Endothelial cell of umbilical vein (primary cell): Measurements from ENCODE around the gene MCRIP1. TPM values are rescaled to one million over a fixed set of nuclear protein-coding genes. Genes with fewer than 3 reads are reported as not detected.

Experiments used
- BruUV-seq: library from RNA; stranded (reverse); fragments of 400-500 nt; replicated peaks from 2 replicates; lab custom pipeline; 2021; lab: Mats Ljungman, UMichigan
- CTCF ChIA-PET: fragments of 300-600, 350-600 bp; sonication (Branson Sonifier 250); formaldehyde crosslinking; loops from one replicate; lab custom pipeline; 2021; ENCODE audit warnings: antibody characterized with exemption, inconsistent platforms; lab: Charles Lee
- POLR2A ChIA-PET: fragments of 300-600, 350-600 bp; sonication (Branson Sonifier 250); formaldehyde crosslinking; loops from one replicate; lab custom pipeline; 2021; ENCODE audit warnings: antibody characterized with exemption, inconsistent platforms; lab: Charles Lee
- DNase-seq: peaks from one replicate; pipeline ENCODE4 v3.0.0-alpha.2; 2011; ENCODE audit warnings: low read depth, low spot score
- FAIRE-seq: peaks from 2 replicates; lab custom pipeline; 2011; peaks lifted over from hg19 to GRCh38; lab: Jason Lieb, UNC
- H2AFZ ChIP-seq: 2 replicates; pipeline ENCODE4 v1.6.0; 2012; ENCODE audit warnings: low read depth, low read length, control low read depth, inconsistent platforms
- H3K27ac ChIP-seq: 2 replicates; pipeline ENCODE4 v1.5.1; 2011; ENCODE audit warnings: low read depth, mild to moderate bottlenecking, control low read depth, low read length, moderate library complexity; ENCODE audit not compliant: insufficient read depth
- H3K27me3 ChIP-seq, 2 experiments: 2 replicates each; pipeline versions ENCODE4 v1.6.0 to v1.6.1; 2011; ENCODE audit warnings: low read length in 2 of 2, mixed read lengths in 1 of 2; ENCODE audit not compliant: control insufficient read depth in 2 of 2, insufficient read depth in 2 of 2
- H3K36me3 ChIP-seq, 2 experiments: 2 replicates in 1 of 2; 3 replicates in 1 of 2; pipeline ENCODE4 v1.5.1; 2011; ENCODE audit warnings: low read length in 2 of 2, mild to moderate bottlenecking in 1 of 2, moderate library complexity in 1 of 2; ENCODE audit not compliant: control insufficient read depth in 2 of 2, insufficient read depth in 2 of 2; ENCODE audit errors: extremely low read depth in 1 of 2
- H3K4me1 ChIP-seq: 3 replicates; pipeline ENCODE4 v1.5.1; 2011; ENCODE audit warnings: mild to moderate bottlenecking, low read length; ENCODE audit not compliant: control insufficient read depth, insufficient read depth; ENCODE audit errors: extremely low read depth
- H3K4me2 ChIP-seq: 2 replicates; pipeline ENCODE4 v1.6.1; 2011; ENCODE audit warnings: low read length, control low read depth, mixed read lengths; ENCODE audit not compliant: insufficient read depth
- H3K4me3 ChIP-seq, 3 experiments: fragments of 200-600 bp in 1 of 3; sonication (generic), shearing (Covaris generic) in 1 of 3; replicated peaks in 1 of 3; 2 replicates each; pipeline ENCODE4 v1.5.1; 2011 to 2016; ENCODE audit warnings: control low read depth in 3 of 3, low read length in 3 of 3, mild to moderate bottlenecking in 2 of 3, inconsistent platforms in 1 of 3, low read depth in 1 of 3, moderate library complexity in 1 of 3; ENCODE audit not compliant: insufficient read depth in 1 of 3
- H3K79me2 ChIP-seq: 2 replicates; pipeline ENCODE4 v1.6.0; 2012; ENCODE audit warnings: low read length, inconsistent platforms; ENCODE audit not compliant: control insufficient read depth, insufficient read depth
- H3K9ac ChIP-seq: replicated peaks from 2 replicates; pipeline ENCODE3; 2011; ENCODE audit warnings: low read length, control low read depth; ENCODE audit not compliant: insufficient read depth; ENCODE audit errors: extremely low read depth
- H3K9me1 ChIP-seq: replicated peaks from 3 replicates; pipeline ENCODE4 v1.6.0; 2011; ENCODE audit warnings: mild to moderate bottlenecking, low read length; ENCODE audit not compliant: control insufficient read depth, insufficient read depth; ENCODE audit errors: extremely low read depth
- H3K9me3 ChIP-seq: replicated peaks from 2 replicates; pipeline ENCODE4 v1.5.1; 2012; ENCODE audit warnings: low read length, inconsistent platforms; ENCODE audit not compliant: control insufficient read depth, insufficient read depth
- H4K20me1 ChIP-seq: replicated peaks from 2 replicates; pipeline ENCODE3; 2011; ENCODE audit warnings: mild to moderate bottlenecking, low read length; ENCODE audit not compliant: control insufficient read depth, insufficient read depth; ENCODE audit errors: extremely low read depth
- FOS ChIP-seq: IDR thresholded peaks from 2 replicates; pipeline ENCODE4 v1.6.1; 2011; ENCODE audit warnings: mild to moderate bottlenecking, low read length, moderate library complexity, borderline replicate concordance; ENCODE audit not compliant: insufficient read depth
- JUN ChIP-seq: IDR thresholded peaks from 2 replicates; pipeline ENCODE4 v1.6.1; 2011; ENCODE audit warnings: borderline replicate concordance, low read depth; ENCODE audit not compliant: insufficient read length, insufficient read depth
- POLR2A ChIP-seq: IDR thresholded peaks from 2 replicates; pipeline ENCODE4 v1.6.1; 2012; ENCODE audit warnings: low read depth, mild to moderate bottlenecking, control low read depth, low read length
- dilution Hi-C: fragments of 300-500 bp; cut with MboI; formaldehyde crosslinking; loops from one replicate; pipeline ENCODE4 v1.15.0; 2019; ENCODE audit warnings: low sequenced_read_pairs; ENCODE audit not compliant: extremely low pct_ligation_motif_present
- intact Hi-C: fragments of 100-400 bp; cut with micrococcal nuclease; formaldehyde crosslinking; loops from one replicate; pipeline ENCODE4 v1.10.0; 2022
- polyA plus RNA-seq, 4 experiments: library from polyadenylated mRNA; depleted of rRNA in 3 of 4; stranded (reverse) in 3 of 4; unstranded in 1 of 4; fragments of >200 nt; gene quantifications; 2 replicates each; pipeline versions ENCODE4 v1.2.1 to v1.2.3, GENCODE V29; 2011 to 2012; ENCODE audit warnings: missing spikeins in 1 of 4
- total RNA-seq: library from RNA; stranded (reverse); gene quantifications from 2 replicates; pipeline ENCODE4 v1.2.3, GENCODE V29; 2021

MCRIP1 gene
- total and polyA plus RNA-seq, 2 donors (not counting 3 experiments of a cell fraction or from before 2014, with no cell fraction given), result 121 to 205 TPM

DNA sequence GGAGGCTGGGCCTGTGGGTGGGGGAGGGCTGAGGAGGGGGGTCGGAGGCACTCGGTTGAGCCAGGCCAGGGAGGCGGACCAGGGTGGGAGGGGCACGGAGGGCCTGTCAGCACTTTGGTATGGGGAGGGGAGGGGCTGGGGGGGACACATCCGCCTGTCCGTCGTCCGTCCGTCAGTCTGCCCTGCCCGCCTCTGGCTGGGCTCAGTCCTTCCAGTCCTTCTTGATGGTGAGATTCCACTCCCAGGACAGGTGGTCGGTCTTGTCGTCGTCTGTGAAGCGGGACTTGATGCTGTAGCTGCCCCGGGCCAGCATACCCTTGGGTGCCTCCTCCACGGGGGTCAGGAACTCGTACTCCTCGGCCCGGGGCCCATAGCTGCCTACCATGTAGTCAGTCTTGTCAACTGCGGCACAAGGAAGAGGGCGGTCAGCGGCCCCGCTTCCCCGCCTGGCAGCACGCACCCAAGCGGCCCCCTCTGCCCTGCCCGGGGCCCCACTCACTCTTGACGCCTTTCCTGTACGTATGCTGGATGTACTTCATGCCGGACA is 35.7 kb upstream of the MCRIP1 start:
- Histone ChIP-seq H3K4me2 (peak overlapping the region; percentile 79), H3K36me3 (peaks cover 6 to 19% of the 10 kb centered on the region in 2 experiments), H3K4me3 (no peak overlapping the region), H2AFZ (no peak overlapping the region), H3K9me3 (no peaks in the 10 kb centered on the region), H3K4me1 (peaks cover 17% of the 10 kb centered on the region), H3K79me2 (peaks cover 25% of the 10 kb centered on the region), H3K9me1 (no peaks in the 10 kb centered on the region), H4K20me1 (no peaks in the 10 kb centered on the region), H3K27ac (no peak overlapping the region), H3K27me3 (no peaks in the 10 kb centered on the region), H3K9ac (no peak overlapping the region)
- ChIA-PET POLR2A (no interaction called here), CTCF (interaction anchor here (1.4 to 3.0 kb wide), 5 partner anchors 23 to 153 kb away, joined by 4 to 16 read pairs (median 9); partner anchors contain the start of genes ALYREF, ANAPC11, CENPX and LRRC45)
- dilution Hi-C loops (no loop called here), intact Hi-C loops (loop anchor here (1.0 kb wide), 1 partner anchor 7 kb away; no protein-coding TSS in a partner anchor)
- no TSS peak for BruUV-seq
- TF ChIP-seq FOS, result no peak
- TF ChIP-seq POLR2A, result peak; percentile 17
- DNase-seq, result no peak
- FAIRE-seq, result no peak

DNA sequence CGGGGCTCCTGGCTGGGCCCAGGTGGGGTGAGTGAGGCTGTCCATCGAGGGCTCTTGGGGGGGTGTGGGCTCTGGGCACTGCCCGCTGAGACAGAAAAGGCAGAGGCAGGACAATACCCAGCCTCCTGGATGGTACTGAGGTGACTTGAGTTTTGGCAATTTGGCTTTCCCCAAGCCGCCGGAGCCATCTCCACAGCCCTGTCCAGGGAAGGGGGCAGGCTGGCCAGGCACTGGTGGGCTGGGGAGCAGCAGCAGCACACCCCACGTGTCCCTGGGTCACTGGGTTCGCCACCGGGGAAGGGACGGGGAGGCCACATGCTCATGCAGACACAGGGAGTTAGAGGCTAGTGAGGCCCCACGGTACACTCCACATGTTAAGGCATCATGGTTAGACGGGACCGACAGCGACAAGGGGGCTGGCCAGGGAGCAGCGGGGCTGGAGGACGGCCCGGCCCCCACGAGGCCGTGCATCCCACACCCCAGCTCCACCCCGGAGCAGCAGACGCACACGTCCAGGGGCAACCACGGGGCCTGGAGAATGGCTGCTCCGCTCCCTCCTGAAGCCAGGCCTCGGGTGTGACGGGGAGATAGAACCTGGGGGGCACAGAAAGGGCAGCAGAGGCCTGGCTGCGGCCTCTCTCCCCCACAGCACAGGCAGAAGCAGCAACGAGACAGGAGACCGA is 35.0 kb upstream of the MCRIP1 start:
- no peak overlapping the region for H2AFZ ChIP-seq
- no peaks in the 10 kb centered on the region for H3K9me1 ChIP-seq
- DNase-seq, result no peak
- dilution Hi-C loops (no loop called here), intact Hi-C loops (no loop called here)
- FAIRE-seq, result no peak
- H4K20me1 ChIP-seq, result no peaks in the 10 kb centered on the region
- H3K4me2 ChIP-seq, result no peak overlapping the region
- peaks cover 6 to 19% of the 10 kb centered on the region in 2 experiments for H3K36me3 ChIP-seq
- ChIA-PET CTCF (interaction anchor here (1.6 to 3.0 kb wide), 2 partner anchors 29 to 154 kb away, joined by 4 to 16 read pairs; partner anchors contain the start of genes CENPX and LRRC45), POLR2A (no interaction called here)
- no peak overlapping the region for H3K27ac ChIP-seq
- H3K4me1 ChIP-seq, result peaks cover 17% of the 10 kb centered on the region
- H3K9ac ChIP-seq, result no peak overlapping the region
- no peaks in the 10 kb centered on the region for H3K9me3 ChIP-seq
- TSS peak; percentile 36 for BruUV-seq
- no peak overlapping the region for H3K4me3 ChIP-seq
- H3K27me3 ChIP-seq, result no peaks in the 10 kb centered on the region
- peaks cover 25% of the 10 kb centered on the region for H3K79me2 ChIP-seq
- no peak for TF ChIP-seq JUN
- peak; percentile 3 for TF ChIP-seq POLR2A
